Peyer's patch (tissue), 4 donors: ENCODE results near the gene TECPR2. TPM values are rescaled to one million over a fixed set of nuclear protein-coding genes. Genes with fewer than 3 reads are reported as not detected.

Experiments used
- DNase-seq, 3 donors: peaks; one replicate each; pipeline ENCODE4 v3.0.0-alpha.2; 2017 to 2019
- H3K27ac ChIP-seq, 4 donors: fragments of 200-600 bp; sonication (generic); one replicate each; pipeline ENCODE4 v1.5.1; 2016 to 2019
- H3K27me3 ChIP-seq, 2 donors: fragments of 200-600 bp; sonication (generic); one replicate each; pipeline ENCODE4 v1.5.1; 2019
- H3K36me3 ChIP-seq, 3 donors: fragments of 200-600 bp; sonication (generic); one replicate each; pipeline ENCODE4 v1.5.1; 2016 to 2019
- H3K4me1 ChIP-seq, 4 donors: fragments of 200-600 bp; sonication (generic); one replicate each; pipeline ENCODE4 v1.5.1; 2016 to 2019
- H3K4me3 ChIP-seq, 4 donors: fragments of 200-600 bp; sonication (generic); 1 replicate in 3 of 4; 2 replicates in 1 of 4; pipeline ENCODE4 v1.5.1; 2016 to 2019; ENCODE audit warnings: mild to moderate bottlenecking in 1 of 4
- H3K9me3 ChIP-seq, 4 donors: fragments of 200-600 bp; sonication (generic); one replicate each; pipeline ENCODE4 v1.5.1; 2016 to 2019; ENCODE audit warnings: mild to moderate bottlenecking in 1 of 4
- POLR2A ChIP-seq, 2 donors: fragments of 450-650 bp; IDR thresholded peaks; one replicate each; pipeline ENCODE4 v1.5.1; 2017; ENCODE audit warnings: antibody characterized with exemption in 2 of 2, mild to moderate bottlenecking in 2 of 2, moderate library complexity in 2 of 2
- total RNA-seq, 4 donors: library from RNA; depleted of rRNA; stranded (reverse); fragments of >200 nt; gene quantifications; one replicate each; pipeline ENCODE4 v1.1.0, GENCODE V29; 2016
- TF ChIP-seq, protein P1 (sequence below), 6 experiments: fragments of 450-650 bp in 4 of 6; fragments of 200-600 bp in 2 of 6; sonication (generic) in 1 of 6; IDR thresholded peaks; one replicate each; pipeline ENCODE4 v1.5.1; 2017 to 2019; ENCODE audit warnings: antibody characterized with exemption in 6 of 6, mild to moderate bottlenecking in 3 of 6, moderate library complexity in 1 of 6

The TECPR2 gene
- total RNA-seq, 4 donors from 2014 or later, result 21.5 to 45.3 (median 22.4) TPM

DNA sequence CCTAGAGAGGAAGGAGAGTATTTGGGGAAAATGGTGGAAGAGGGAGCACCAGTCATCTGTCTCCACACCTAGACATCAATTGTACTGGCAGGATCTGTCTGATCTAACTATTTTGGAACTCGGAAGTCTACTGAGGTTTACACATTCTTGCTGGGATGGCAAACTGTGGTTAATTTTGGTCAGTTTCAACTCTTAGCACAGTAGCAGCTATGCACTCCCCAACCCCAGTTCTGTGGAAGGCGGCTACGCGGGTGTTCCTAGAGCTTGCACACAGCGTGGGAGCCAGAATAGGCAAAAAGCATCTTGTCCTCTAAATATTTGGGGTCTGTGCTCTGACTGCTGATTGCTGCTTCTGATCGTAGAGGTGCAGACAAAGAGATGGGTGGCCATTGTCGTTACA is 33.8 kb downstream of the TECPR2 start:
- no peaks in the 10 kb centered on the region for H3K4me1 ChIP-seq
- H3K4me3 ChIP-seq, result no peak overlapping the region
- no peaks in the 10 kb centered on the region for H3K27me3 ChIP-seq
- H3K9me3 ChIP-seq, result peaks cover 0 to 4% (median 0%) of the 10 kb centered on the region in 4 donors
- H3K36me3 ChIP-seq, result no peaks in the 10 kb centered on the region
- no peak overlapping the region for H3K27ac ChIP-seq
- no peak for DNase-seq
- TF ChIP-seq POLR2A (IDR thresholded peaks at IDR 0.05), result no peak
- TF ChIP-seq, protein P1, sequence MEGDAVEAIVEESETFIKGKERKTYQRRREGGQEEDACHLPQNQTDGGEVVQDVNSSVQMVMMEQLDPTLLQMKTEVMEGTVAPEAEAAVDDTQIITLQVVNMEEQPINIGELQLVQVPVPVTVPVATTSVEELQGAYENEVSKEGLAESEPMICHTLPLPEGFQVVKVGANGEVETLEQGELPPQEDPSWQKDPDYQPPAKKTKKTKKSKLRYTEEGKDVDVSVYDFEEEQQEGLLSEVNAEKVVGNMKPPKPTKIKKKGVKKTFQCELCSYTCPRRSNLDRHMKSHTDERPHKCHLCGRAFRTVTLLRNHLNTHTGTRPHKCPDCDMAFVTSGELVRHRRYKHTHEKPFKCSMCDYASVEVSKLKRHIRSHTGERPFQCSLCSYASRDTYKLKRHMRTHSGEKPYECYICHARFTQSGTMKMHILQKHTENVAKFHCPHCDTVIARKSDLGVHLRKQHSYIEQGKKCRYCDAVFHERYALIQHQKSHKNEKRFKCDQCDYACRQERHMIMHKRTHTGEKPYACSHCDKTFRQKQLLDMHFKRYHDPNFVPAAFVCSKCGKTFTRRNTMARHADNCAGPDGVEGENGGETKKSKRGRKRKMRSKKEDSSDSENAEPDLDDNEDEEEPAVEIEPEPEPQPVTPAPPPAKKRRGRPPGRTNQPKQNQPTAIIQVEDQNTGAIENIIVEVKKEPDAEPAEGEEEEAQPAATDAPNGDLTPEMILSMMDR (IDR thresholded peaks at IDR 0.05), result no peak

GRCh38 chr14:102403028-102403427 is 40.3 kb downstream of the TECPR2 start:
- Histone ChIP-seq H3K4me3 (no peak overlapping the region), H3K27me3 (no peaks in the 10 kb centered on the region), H3K9me3 (peaks cover 0 to 15% (median 2%) of the 10 kb centered on the region in 4 donors), H3K4me1 (no peaks in the 10 kb centered on the region), H3K27ac (no peak overlapping the region), H3K36me3 (no peaks in the 10 kb centered on the region)
- no peak for TF ChIP-seq POLR2A (IDR thresholded peaks at IDR 0.05)
- TF ChIP-seq, protein P1 (IDR thresholded peaks at IDR 0.05), result no peak
- DNase-seq, result no peak

GRCh38 chr14:102407258-102407657 is 44.5 kb downstream of the TECPR2 start:
- DNase-seq, result no peak
- TF ChIP-seq POLR2A (IDR thresholded peaks at IDR 0.05), result no peak
- TF ChIP-seq, protein P1 (IDR thresholded peaks at IDR 0.05), result no peak
- Histone ChIP-seq H3K27ac (peak overlapping the region in 1 of 4 donors; percentile 62), H3K27me3 (no peaks in the 10 kb centered on the region), H3K4me3 (no peak overlapping the region), H3K9me3 (peaks cover 0 to 10% (median 0%) of the 10 kb centered on the region in 4 donors), H3K36me3 (no peaks in the 10 kb centered on the region), H3K4me1 (no peaks in the 10 kb centered on the region)

GRCh38 chr14:102408724-102409123 is 46.0 kb downstream of the TECPR2 start:
- H3K27ac ChIP-seq, result peak overlapping the region in 1 of 4 donors; percentile 40
- no peaks in the 10 kb centered on the region for H3K9me3 ChIP-seq
- TF ChIP-seq, protein P1 (IDR thresholded peaks at IDR 0.05), result no peak
- TF ChIP-seq POLR2A (IDR thresholded peaks at IDR 0.05), result no peak
- H3K4me1 ChIP-seq, result no peaks in the 10 kb centered on the region
- no peak for DNase-seq
- no peaks in the 10 kb centered on the region for H3K36me3 ChIP-seq
- no peak overlapping the region for H3K4me3 ChIP-seq
- no peaks in the 10 kb centered on the region for H3K27me3 ChIP-seq

DNA sequence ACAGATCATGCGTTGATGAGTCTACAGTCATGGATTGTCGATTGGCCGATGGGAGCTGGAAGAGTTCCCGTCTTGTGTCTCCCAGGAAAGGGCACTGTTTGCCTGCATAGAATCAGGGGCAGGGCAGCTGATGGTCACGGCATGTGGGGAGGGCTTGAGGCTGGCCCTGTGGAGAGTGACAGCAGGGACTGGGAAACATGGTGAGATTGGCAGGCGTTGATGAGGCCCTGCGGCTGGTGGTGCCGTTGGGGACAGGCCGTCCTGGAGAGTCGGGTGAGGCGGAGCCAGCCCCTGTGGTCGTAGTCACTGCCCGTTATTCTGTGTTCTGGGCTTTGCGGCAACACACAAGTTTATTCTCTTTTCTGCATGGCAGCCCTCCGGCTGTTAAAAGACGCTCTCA is 52.9 kb downstream of the TECPR2 start:
- no peaks in the 10 kb centered on the region for H3K27me3 ChIP-seq
- no peak for DNase-seq
- no peaks in the 10 kb centered on the region for H3K9me3 ChIP-seq
- H3K4me3 ChIP-seq, result no peak overlapping the region
- TF ChIP-seq, protein P1 (IDR thresholded peaks at IDR 0.05), result no peak
- TF ChIP-seq POLR2A (IDR thresholded peaks at IDR 0.05), result no peak
- no peak overlapping the region for H3K27ac ChIP-seq
- peaks cover 0 to 23% (median 0%) of the 10 kb centered on the region in 3 donors for H3K36me3 ChIP-seq
- H3K4me1 ChIP-seq, result no peaks in the 10 kb centered on the region

DNA sequence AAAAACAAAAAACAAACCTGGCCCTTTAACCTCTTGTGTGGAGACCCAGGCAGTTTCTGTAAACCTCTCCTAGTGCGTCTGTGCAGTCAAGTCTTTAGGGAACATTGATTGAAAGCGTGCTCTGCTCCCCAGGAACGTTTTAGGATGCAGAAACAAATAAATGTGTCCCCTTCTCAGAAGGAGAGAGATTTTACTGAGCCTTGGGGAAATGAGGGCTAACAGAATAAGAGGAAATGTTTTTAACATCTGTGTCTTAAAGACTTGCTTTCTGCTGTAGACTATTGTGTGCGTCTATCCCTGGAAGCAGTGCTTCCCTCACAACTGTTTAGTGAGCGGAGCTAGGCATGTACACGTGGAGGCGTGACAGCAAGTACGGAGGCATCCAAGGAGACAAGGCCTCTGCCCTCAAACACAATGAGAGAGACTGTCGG is 54.3 kb downstream of the TECPR2 start:
- DNase-seq, result no peak
- TF ChIP-seq, protein P1 (IDR thresholded peaks at IDR 0.05), result no peak
- no peak for TF ChIP-seq POLR2A (IDR thresholded peaks at IDR 0.05)
- Histone ChIP-seq H3K27me3 (no peaks in the 10 kb centered on the region), H3K27ac (no peak overlapping the region), H3K4me3 (no peak overlapping the region), H3K4me1 (no peaks in the 10 kb centered on the region), H3K9me3 (no peaks in the 10 kb centered on the region), H3K36me3 (peaks cover 0 to 23% (median 0%) of the 10 kb centered on the region in 3 donors)
